CD14-positive monocyte (primary cell): ENCODE measurements around the gene SLC6A8. TPM values are rescaled to one million over a fixed set of nuclear protein-coding genes. Genes with fewer than 3 reads are reported as not detected.
A peak's percentile ranks its signal among the peaks of the same experiment; 100 is the strongest.

Experiments
- DNase-seq, 3 donors: peaks; one replicate each; pipeline ENCODE4 v3.0.0-alpha.2; 2011 to 2022
- H2AFZ ChIP-seq: 2 replicates; pipeline ENCODE4 v1.6.0; 2012; ENCODE audit warnings: mild to moderate bottlenecking, low read depth, low read length, inconsistent platforms; ENCODE audit not compliant: insufficient read depth, poor library complexity, severe bottlenecking
- H3K27ac ChIP-seq, 2 donors: 1 replicate in 1 of 2; 2 replicates in 1 of 2; pipeline ENCODE4 v1.5.1; 2012 to 2013; ENCODE audit warnings: low read length in 2 of 2, control low read depth in 1 of 2, inconsistent platforms in 1 of 2, low read depth in 1 of 2, mild to moderate bottlenecking in 1 of 2
- H3K27me3 ChIP-seq, 2 donors: one replicate each; pipeline versions ENCODE4 v1.6.0 to v1.6.1; 2011 to 2013; ENCODE audit warnings: low read length in 2 of 2; ENCODE audit not compliant: control insufficient read depth in 2 of 2, insufficient read depth in 2 of 2
- H3K36me3 ChIP-seq, 2 donors: replicated peaks in 1 of 2; 1 replicate in 1 of 2; 2 replicates in 1 of 2; pipeline versions ENCODE4 v1.5.1 to v1.6.1; 2012 to 2013; ENCODE audit warnings: low read length in 2 of 2, control low read depth in 1 of 2, inconsistent platforms in 1 of 2, mild to moderate bottlenecking in 1 of 2; ENCODE audit not compliant: insufficient read depth in 2 of 2, control insufficient read depth in 1 of 2
- H3K4me1 ChIP-seq, 2 donors: 1 replicate in 1 of 2; 2 replicates in 1 of 2; pipeline versions ENCODE4 v1.5.1 to v1.6.1; 2012 to 2013; ENCODE audit warnings: low read length in 2 of 2, control low read depth in 1 of 2, inconsistent platforms in 1 of 2, mild to moderate bottlenecking in 1 of 2, moderate library complexity in 1 of 2; ENCODE audit not compliant: insufficient read depth in 2 of 2, control insufficient read depth in 1 of 2
- H3K4me2 ChIP-seq: replicated peaks from 2 replicates; pipeline ENCODE3; 2012; ENCODE audit warnings: low read length, moderate library complexity, mild to moderate bottlenecking; ENCODE audit not compliant: poor library complexity, severe bottlenecking; ENCODE audit errors: extremely low read depth
- H3K4me3 ChIP-seq, 3 experiments: fragments of 200-600 bp in 1 of 3; sonication (generic) in 1 of 3; replicated peaks in 1 of 3; 1 replicate in 2 of 3; 2 replicates in 1 of 3; pipeline ENCODE4 v1.5.1; 2011 to 2013; ENCODE audit warnings: low read length in 3 of 3, mild to moderate bottlenecking in 3 of 3, control low read depth in 2 of 3, low read depth in 2 of 3, inconsistent platforms in 1 of 3, moderate library complexity in 1 of 3
- H3K79me2 ChIP-seq: 2 replicates; pipeline ENCODE4 v1.6.0; 2012; ENCODE audit warnings: mild to moderate bottlenecking, control low read depth, inconsistent platforms, low read length, moderate library complexity; ENCODE audit not compliant: insufficient read depth
- H3K9ac ChIP-seq: 2 replicates; pipeline ENCODE4 v1.6.0; 2017; ENCODE audit warnings: low read length, mild to moderate bottlenecking; ENCODE audit not compliant: insufficient read depth, poor library complexity, severe bottlenecking
- H3K9me3 ChIP-seq, 2 donors: replicated peaks in 1 of 2; 1 replicate in 1 of 2; 2 replicates in 1 of 2; pipeline versions ENCODE4 v1.5.1 to v1.6.1; 2012 to 2013; ENCODE audit warnings: low read length in 2 of 2, control low read depth in 1 of 2; ENCODE audit not compliant: control insufficient read depth in 1 of 2, insufficient read depth in 1 of 2
- H4K20me1 ChIP-seq: 2 replicates; pipeline ENCODE4 v1.6.0; 2012; ENCODE audit warnings: mild to moderate bottlenecking, low read length, control low read depth, moderate library complexity; ENCODE audit not compliant: insufficient read depth
- H3K27ac Mint-ChIP-seq, 7 donors: one replicate each; pipeline ENCODE4 v1.8.0; 2020; ENCODE audit warnings: mild to moderate bottlenecking in 7 of 7, mixed read lengths in 7 of 7, moderate library complexity in 6 of 7, inconsistent platforms in 2 of 7
- H3K27me3 Mint-ChIP-seq, 3 donors: one replicate each; pipeline ENCODE4 v1.8.0; 2021 to 2022; ENCODE audit warnings: low read depth in 3 of 3, mild to moderate bottlenecking in 3 of 3, mixed read lengths in 3 of 3, moderate library complexity in 3 of 3, inconsistent platforms in 1 of 3
- H3K36me3 Mint-ChIP-seq, 2 donors: one replicate each; pipeline ENCODE4 v1.8.0; 2020; ENCODE audit warnings: mixed read lengths in 2 of 2, inconsistent platforms in 1 of 2, mild to moderate bottlenecking in 1 of 2
- H3K4me1 Mint-ChIP-seq: one replicate; pipeline ENCODE4 v1.8.0; 2020; ENCODE audit warnings: mild to moderate bottlenecking, mixed read lengths
- H3K4me3 Mint-ChIP-seq, 2 donors: one replicate each; pipeline ENCODE4 v1.8.0; 2020; ENCODE audit warnings: mild to moderate bottlenecking in 2 of 2, mixed read lengths in 2 of 2, moderate library complexity in 1 of 2
- H3K9me3 Mint-ChIP-seq, 7 donors: one replicate each; pipeline ENCODE4 v1.8.0; 2020 to 2022; ENCODE audit warnings: mixed read lengths in 7 of 7, mild to moderate bottlenecking in 6 of 7, moderate library complexity in 6 of 7, inconsistent platforms in 2 of 7
- WGBS: methylation state at CpG from one replicate; pipeline ENCODE4 v1.1.5; 2013; ENCODE audit warnings: missing lambda C conversion rate; ENCODE audit not compliant: insufficient coverage; 5-methylcytosine and 5-hydroxymethylcytosine counted together
- intact Hi-C, 2 donors: fragments of 100-400 bp; cut with micrococcal nuclease; formaldehyde crosslinking; loops; one replicate each; pipeline versions ENCODE4 v1.15.0 to v1.15.1; 2023
- polyA plus RNA-seq, 3 donors: library from polyadenylated mRNA; depleted of rRNA in 1 of 3; unstranded in 2 of 3; stranded (reverse) in 1 of 3; fragments of 300-500 nt in 2 of 3; fragments of >200 nt in 1 of 3; fragmentation: Illumina TruSeq in 2 of 3; gene quantifications; 1 replicate in 2 of 3; 2 replicates in 1 of 3; pipeline ENCODE4 v1.2.3, GENCODE V29; 2012 to 2021
- TF ChIP-seq, protein P1 (sequence below): fragments of 200-600 bp; IDR thresholded peaks from one replicate; pipeline ENCODE4 v1.8.0; 2022; ENCODE audit warnings: antibody characterized with exemption, mild to moderate bottlenecking

SLC6A8 gene
- polyA plus RNA-seq, 3 donors: 0.23 to 5.6 (median 0.85) TPM

DNA sequence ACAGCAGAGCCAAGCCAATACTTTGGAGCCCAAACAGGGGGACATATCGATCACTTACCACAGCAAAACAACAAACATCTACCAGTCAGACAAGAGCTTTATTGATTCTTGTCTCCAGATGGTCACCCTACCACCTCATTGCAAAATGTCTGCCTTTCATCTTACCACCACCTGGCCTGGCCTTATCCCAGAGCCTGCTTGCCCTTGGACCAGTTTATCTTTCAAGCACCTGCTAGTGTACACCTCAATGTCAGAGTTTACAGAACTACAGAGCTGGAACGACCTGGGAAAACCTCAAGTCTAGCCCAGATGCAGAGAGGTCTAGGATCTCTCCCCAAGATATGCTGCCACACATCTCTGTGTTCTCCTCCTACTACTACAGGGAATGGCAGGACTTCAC is 32.0 kb downstream of the SLC6A8 start:
- H3K4me2 ChIP-seq: no peak overlapping the region
- H3K27me3 ChIP-seq: no peaks in the 10 kb centered on the region
- no peak overlapping the region for H3K27ac ChIP-seq
- H2AFZ ChIP-seq: no peak overlapping the region
- H3K4me3 Mint-ChIP-seq: no peak overlapping the region
- peaks cover 0 to 6% (median 0%) of the 10 kb centered on the region in 7 donors for H3K9me3 Mint-ChIP-seq
- intact Hi-C loops: loop anchor here in 1 of 2 donors (5.0 kb wide), 1 partner anchor 208 kb away; the partner anchor contains the start of gene ARHGAP4
- H3K4me3 ChIP-seq: no peak overlapping the region
- H3K9ac ChIP-seq: no peak overlapping the region
- peaks cover 13 to 17% of the 10 kb centered on the region in 2 donors for H3K4me1 ChIP-seq
- WGBS: 100% methylated on average over 1 of the region's 2 CpGs
- DNase-seq: no peak
- peaks cover 36 to 57% of the 10 kb centered on the region in 2 donors for H3K36me3 ChIP-seq
- peaks cover 14% of the 10 kb centered on the region for H3K4me1 Mint-ChIP-seq
- H4K20me1 ChIP-seq: peaks cover 72% of the 10 kb centered on the region
- peak overlapping the region in 1 of 7 donors; percentile 60 for H3K27ac Mint-ChIP-seq
- TF ChIP-seq, protein P1, sequence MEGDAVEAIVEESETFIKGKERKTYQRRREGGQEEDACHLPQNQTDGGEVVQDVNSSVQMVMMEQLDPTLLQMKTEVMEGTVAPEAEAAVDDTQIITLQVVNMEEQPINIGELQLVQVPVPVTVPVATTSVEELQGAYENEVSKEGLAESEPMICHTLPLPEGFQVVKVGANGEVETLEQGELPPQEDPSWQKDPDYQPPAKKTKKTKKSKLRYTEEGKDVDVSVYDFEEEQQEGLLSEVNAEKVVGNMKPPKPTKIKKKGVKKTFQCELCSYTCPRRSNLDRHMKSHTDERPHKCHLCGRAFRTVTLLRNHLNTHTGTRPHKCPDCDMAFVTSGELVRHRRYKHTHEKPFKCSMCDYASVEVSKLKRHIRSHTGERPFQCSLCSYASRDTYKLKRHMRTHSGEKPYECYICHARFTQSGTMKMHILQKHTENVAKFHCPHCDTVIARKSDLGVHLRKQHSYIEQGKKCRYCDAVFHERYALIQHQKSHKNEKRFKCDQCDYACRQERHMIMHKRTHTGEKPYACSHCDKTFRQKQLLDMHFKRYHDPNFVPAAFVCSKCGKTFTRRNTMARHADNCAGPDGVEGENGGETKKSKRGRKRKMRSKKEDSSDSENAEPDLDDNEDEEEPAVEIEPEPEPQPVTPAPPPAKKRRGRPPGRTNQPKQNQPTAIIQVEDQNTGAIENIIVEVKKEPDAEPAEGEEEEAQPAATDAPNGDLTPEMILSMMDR: no peak
- H3K79me2 ChIP-seq: peaks cover 51% of the 10 kb centered on the region
- H3K9me3 ChIP-seq: peaks cover 0 to 7% of the 10 kb centered on the region in 2 donors
- peaks cover 39 to 58% of the 10 kb centered on the region in 2 donors for H3K36me3 Mint-ChIP-seq
- H3K27me3 Mint-ChIP-seq: peaks cover 0 to 18% (median 1%) of the 10 kb centered on the region in 3 donors

DNA sequence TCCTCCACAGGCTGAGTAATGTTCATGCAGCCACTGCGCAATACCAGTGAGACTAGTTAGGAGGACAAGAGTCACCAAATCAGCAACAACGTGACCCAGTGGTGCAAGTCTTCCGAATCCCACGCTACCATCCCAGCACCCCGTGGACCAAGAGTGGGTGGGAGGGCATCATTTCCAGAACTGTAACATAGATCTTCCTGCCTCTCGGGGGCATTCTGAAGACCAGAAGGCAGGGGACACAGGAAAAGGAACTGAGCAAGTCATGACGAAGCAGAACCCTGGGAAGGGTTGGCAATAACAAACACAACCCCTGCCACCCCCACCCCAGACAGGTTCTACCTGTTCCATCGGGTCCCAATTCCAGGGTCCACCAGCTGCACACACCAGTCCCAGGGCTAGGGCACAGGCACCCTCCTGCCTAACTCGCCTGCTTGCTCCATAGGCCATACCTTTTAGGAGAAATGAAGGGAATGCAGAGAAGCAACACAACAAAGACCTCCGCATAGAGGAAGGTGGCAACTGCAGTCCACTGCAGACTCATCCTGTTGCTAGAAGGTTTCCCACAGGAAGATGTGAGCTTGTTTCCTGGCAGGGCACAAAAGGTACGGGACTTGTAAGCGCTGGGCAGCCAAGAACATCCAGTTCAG is 35.1 kb downstream of the SLC6A8 start:
- H3K79me2 ChIP-seq: peaks cover 61% of the 10 kb centered on the region

More for the DNA sequence above, 35.1 kb downstream of the SLC6A8 start:
- peak overlapping the region; percentile 80 to 85 for H3K27ac ChIP-seq
- H3K4me1 Mint-ChIP-seq: peaks cover 30% of the 10 kb centered on the region
- peak overlapping the region; percentile 71 for H3K9ac ChIP-seq
- H3K36me3 ChIP-seq: peaks cover 25 to 33% of the 10 kb centered on the region in 2 donors
- H3K36me3 Mint-ChIP-seq: peaks cover 24 to 35% of the 10 kb centered on the region in 2 donors
- H3K9me3 Mint-ChIP-seq: peaks cover 0 to 14% (median 3%) of the 10 kb centered on the region in 7 donors
- peak overlapping the region; percentile 62 to 79 (median 66) for H3K4me3 ChIP-seq
- peaks cover 0 to 7% of the 10 kb centered on the region in 2 donors for H3K9me3 ChIP-seq
- peak overlapping the region; percentile 82 to 94 (median 92) for H3K27ac Mint-ChIP-seq
- intact Hi-C loops: loop anchor here in 1 of 2 donors (5.0 kb wide), 1 partner anchor 204 kb away; the partner anchor contains the start of gene ARHGAP4
- 0% methylated on average over 2 of the region's 12 CpGs for WGBS
- DNase-seq: peak; percentile 42 to 68 (median 46)
- H2AFZ ChIP-seq: peak overlapping the region; percentile 59
- H3K4me3 Mint-ChIP-seq: peak overlapping the region; percentile 90
- no peaks in the 10 kb centered on the region for H3K27me3 ChIP-seq
- peaks cover 43 to 48% of the 10 kb centered on the region in 2 donors for H3K4me1 ChIP-seq
- TF ChIP-seq, protein P1: no peak
- H4K20me1 ChIP-seq: peaks cover 60% of the 10 kb centered on the region
- peak overlapping the region; percentile 85 for H3K4me2 ChIP-seq
- peaks cover 0 to 15% (median 1%) of the 10 kb centered on the region in 3 donors for H3K27me3 Mint-ChIP-seq
